ENCODE measurements around the gene SLC16A12. TPM values are rescaled to one million over a fixed set of nuclear protein-coding genes. Genes with fewer than 3 reads are reported as not detected.
A peak's percentile ranks its signal among the peaks of the same experiment; 100 is the strongest.

Gene SLC16A12
- total and polyA plus RNA-seq, 4 donors: 0.03 to 10.7 (median 0.94) TPM

- DNase-seq (ENCODE audit: low spot score): no peak
- WGBS: 87% methylated on average over 3 of the region's 3 CpGs
- H3K9ac ChIP-seq (ENCODE audit: low read depth in 1 of 2, low read length in 2 of 2): no peak overlapping the region
- H3K36me3 ChIP-seq (ENCODE audit: control insufficient read depth in 4 of 4, insufficient read depth in 3 of 4, low read depth in 1 of 4, low read length in 3 of 4): no peaks in the 10 kb centered on the region
- TF ChIP-seq TAF1 (conservative IDR thresholded peaks at IDR 0.05): no peak
- no peak for TF ChIP-seq EGR1 (IDR thresholded peaks at IDR 0.05; ENCODE audit: low read depth in 2 of 2)
- no peak for TF ChIP-seq GABPA (IDR thresholded peaks at IDR 0.05 in 1 of 2, conservative IDR thresholded peaks at IDR 0.05 in 1 of 2)
- TF ChIP-seq HNF4G (IDR thresholded peaks at IDR 0.05): no peak
- TF ChIP-seq FOXA2 (IDR thresholded peaks at IDR 0.05): no peak
- TF ChIP-seq SP1 (IDR thresholded peaks at IDR 0.05): no peak
- TF ChIP-seq YY1 (IDR thresholded peaks at IDR 0.05): no peak
- TF ChIP-seq, protein P1, sequence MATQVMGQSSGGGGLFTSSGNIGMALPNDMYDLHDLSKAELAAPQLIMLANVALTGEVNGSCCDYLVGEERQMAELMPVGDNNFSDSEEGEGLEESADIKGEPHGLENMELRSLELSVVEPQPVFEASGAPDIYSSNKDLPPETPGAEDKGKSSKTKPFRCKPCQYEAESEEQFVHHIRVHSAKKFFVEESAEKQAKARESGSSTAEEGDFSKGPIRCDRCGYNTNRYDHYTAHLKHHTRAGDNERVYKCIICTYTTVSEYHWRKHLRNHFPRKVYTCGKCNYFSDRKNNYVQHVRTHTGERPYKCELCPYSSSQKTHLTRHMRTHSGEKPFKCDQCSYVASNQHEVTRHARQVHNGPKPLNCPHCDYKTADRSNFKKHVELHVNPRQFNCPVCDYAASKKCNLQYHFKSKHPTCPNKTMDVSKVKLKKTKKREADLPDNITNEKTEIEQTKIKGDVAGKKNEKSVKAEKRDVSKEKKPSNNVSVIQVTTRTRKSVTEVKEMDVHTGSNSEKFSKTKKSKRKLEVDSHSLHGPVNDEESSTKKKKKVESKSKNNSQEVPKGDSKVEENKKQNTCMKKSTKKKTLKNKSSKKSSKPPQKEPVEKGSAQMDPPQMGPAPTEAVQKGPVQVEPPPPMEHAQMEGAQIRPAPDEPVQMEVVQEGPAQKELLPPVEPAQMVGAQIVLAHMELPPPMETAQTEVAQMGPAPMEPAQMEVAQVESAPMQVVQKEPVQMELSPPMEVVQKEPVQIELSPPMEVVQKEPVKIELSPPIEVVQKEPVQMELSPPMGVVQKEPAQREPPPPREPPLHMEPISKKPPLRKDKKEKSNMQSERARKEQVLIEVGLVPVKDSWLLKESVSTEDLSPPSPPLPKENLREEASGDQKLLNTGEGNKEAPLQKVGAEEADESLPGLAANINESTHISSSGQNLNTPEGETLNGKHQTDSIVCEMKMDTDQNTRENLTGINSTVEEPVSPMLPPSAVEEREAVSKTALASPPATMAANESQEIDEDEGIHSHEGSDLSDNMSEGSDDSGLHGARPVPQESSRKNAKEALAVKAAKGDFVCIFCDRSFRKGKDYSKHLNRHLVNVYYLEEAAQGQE (IDR thresholded peaks at IDR 0.05): no peak
- no peak for TF ChIP-seq NR2F2 (IDR thresholded peaks at IDR 0.05)
- TF ChIP-seq, protein P2, sequence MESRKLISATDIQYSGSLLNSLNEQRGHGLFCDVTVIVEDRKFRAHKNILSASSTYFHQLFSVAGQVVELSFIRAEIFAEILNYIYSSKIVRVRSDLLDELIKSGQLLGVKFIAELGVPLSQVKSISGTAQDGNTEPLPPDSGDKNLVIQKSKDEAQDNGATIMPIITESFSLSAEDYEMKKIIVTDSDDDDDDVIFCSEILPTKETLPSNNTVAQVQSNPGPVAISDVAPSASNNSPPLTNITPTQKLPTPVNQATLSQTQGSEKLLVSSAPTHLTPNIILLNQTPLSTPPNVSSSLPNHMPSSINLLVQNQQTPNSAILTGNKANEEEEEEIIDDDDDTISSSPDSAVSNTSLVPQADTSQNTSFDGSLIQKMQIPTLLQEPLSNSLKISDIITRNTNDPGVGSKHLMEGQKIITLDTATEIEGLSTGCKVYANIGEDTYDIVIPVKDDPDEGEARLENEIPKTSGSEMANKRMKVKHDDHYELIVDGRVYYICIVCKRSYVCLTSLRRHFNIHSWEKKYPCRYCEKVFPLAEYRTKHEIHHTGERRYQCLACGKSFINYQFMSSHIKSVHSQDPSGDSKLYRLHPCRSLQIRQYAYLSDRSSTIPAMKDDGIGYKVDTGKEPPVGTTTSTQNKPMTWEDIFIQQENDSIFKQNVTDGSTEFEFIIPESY (IDR thresholded peaks at IDR 0.05): no peak
- TF ChIP-seq, protein P3, sequence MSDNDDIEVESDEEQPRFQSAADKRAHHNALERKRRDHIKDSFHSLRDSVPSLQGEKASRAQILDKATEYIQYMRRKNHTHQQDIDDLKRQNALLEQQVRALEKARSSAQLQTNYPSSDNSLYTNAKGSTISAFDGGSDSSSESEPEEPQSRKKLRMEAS (IDR thresholded peaks at IDR 0.05): no peak
- no peaks in the 10 kb centered on the region for H3K9me3 ChIP-seq (ENCODE audit: control insufficient read depth in 4 of 4, low read length in 3 of 4)
- H3K27me3 ChIP-seq (ENCODE audit: control insufficient read depth in 4 of 4, insufficient read depth in 4 of 4, low read length in 3 of 4): no peaks in the 10 kb centered on the region
- no peak overlapping the region for H3K27ac ChIP-seq (ENCODE audit: low read depth in 1 of 2, low read length in 2 of 2)
- H3K4me1 ChIP-seq (ENCODE audit: control insufficient read depth in 4 of 4, insufficient read depth in 4 of 4, low read length in 3 of 4): peaks cover 0 to 7% (median 3%) of the 10 kb centered on the region in 4 donors
- H3K4me3 ChIP-seq (ENCODE audit: low read depth in 1 of 3, low read length in 3 of 3): no peak overlapping the region
Observed at GRCh38 chr10:89518108-89518507, 17.3 kb downstream of the SLC16A12 start.

GRCh38 chr10:89516149-89516832 is 19.1 kb downstream of the SLC16A12 start:
- WGBS: 39% methylated on average over 7 of the region's 7 CpGs
- Histone ChIP-seq H3K36me3 (ENCODE audit: control insufficient read depth in 4 of 4, insufficient read depth in 3 of 4, low read depth in 1 of 4, low read length in 3 of 4) (no peaks in the 10 kb centered on the region), H3K4me3 (ENCODE audit: low read depth in 1 of 3, low read length in 3 of 3) (no peak overlapping the region), H3K4me1 (ENCODE audit: control insufficient read depth in 4 of 4, insufficient read depth in 4 of 4, low read length in 3 of 4) (peaks cover 0 to 7% (median 3%) of the 10 kb centered on the region in 4 donors), H3K27ac (ENCODE audit: low read depth in 1 of 2, low read length in 2 of 2) (peak overlapping the region in 1 of 2 donors; percentile 10), H3K9ac (ENCODE audit: low read depth in 1 of 2, low read length in 2 of 2) (no peak overlapping the region), H3K9me3 (ENCODE audit: control insufficient read depth in 4 of 4, low read length in 3 of 4) (no peaks in the 10 kb centered on the region), H3K27me3 (ENCODE audit: control insufficient read depth in 4 of 4, insufficient read depth in 4 of 4, low read length in 3 of 4) (no peaks in the 10 kb centered on the region)
- no peak for DNase-seq (ENCODE audit: low spot score)
- TF ChIP-seq NR2F2 (IDR thresholded peaks at IDR 0.05): no peak
- no peak for TF ChIP-seq RXRA (IDR thresholded peaks at IDR 0.05)
- TF ChIP-seq SP1 (IDR thresholded peaks at IDR 0.05): peak; percentile 45
- TF ChIP-seq, protein P4, sequence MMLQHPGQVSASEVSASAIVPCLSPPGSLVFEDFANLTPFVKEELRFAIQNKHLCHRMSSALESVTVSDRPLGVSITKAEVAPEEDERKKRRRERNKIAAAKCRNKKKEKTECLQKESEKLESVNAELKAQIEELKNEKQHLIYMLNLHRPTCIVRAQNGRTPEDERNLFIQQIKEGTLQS (IDR thresholded peaks at IDR 0.05): no peak
- no peak for TF ChIP-seq EGR1 (IDR thresholded peaks at IDR 0.05; ENCODE audit: low read depth in 2 of 2)
- TF ChIP-seq, protein P2 (IDR thresholded peaks at IDR 0.05): no peak
- peak; percentile 30 to 38 for TF ChIP-seq JUND (IDR thresholded peaks at IDR 0.05)
- TF ChIP-seq, protein P1 (IDR thresholded peaks at IDR 0.05): no peak
- no peak for TF ChIP-seq RAD21 (IDR thresholded peaks at IDR 0.05)
- TF ChIP-seq HNF4G (IDR thresholded peaks at IDR 0.05): peak; percentile 33
- peak; percentile 30 to 54 for TF ChIP-seq HNF4A (conservative IDR thresholded peaks at IDR 0.05)
- TF ChIP-seq TAF1 (conservative IDR thresholded peaks at IDR 0.05): no peak
- no peak for TF ChIP-seq FOXA2 (IDR thresholded peaks at IDR 0.05)

All from liver (tissue), 9 donors.